Pons (tissue), 1 donor: ENCODE data around the gene CHAF1B.
"Not testable (repeated sequence)": the region's sequence is repeated elsewhere in the genome, so short reads cannot be mapped to it uniquely, and the experiment has no call there.

Experiments used
- DNase-seq: peaks from one replicate; pipeline ENCODE4 v3.0.0-alpha.2; 2016; ENCODE audit warnings: low spot score

The CHAF1B gene

GRCh38 chr21:36385233-36386030 is at the start of gene CHAF1B:
Gene CHAF1B (plus strand): TSS chr21:36385392. CDS start chr21:36386137, 745 bp downstream.
- DNase-seq: peak; percentile 70

GRCh38 chr21:36337099-36337509 is 48.1 kb upstream of the CHAF1B start:
- no peak for DNase-seq

- no peak for DNase-seq
Measured at GRCh38 chr21:36338975-36339374, 46.2 kb upstream of the CHAF1B start.

GRCh38 chr21:36342581-36342980 is 42.6 kb upstream of the CHAF1B start:
- not testable (repeated sequence) for DNase-seq

GRCh38 chr21:36344931-36345330 is 40.3 kb upstream of the CHAF1B start:
- DNase-seq: no peak

- no peak for DNase-seq
Measured at GRCh38 chr21:36347278-36347961, 37.8 kb upstream of the CHAF1B start.

- DNase-seq: no peak
Measured at GRCh38 chr21:36347962-36348328, 37.2 kb upstream of the CHAF1B start.

GRCh38 chr21:36349315-36349714 is 35.9 kb upstream of the CHAF1B start:
- no peak for DNase-seq

- no peak for DNase-seq
Measured at GRCh38 chr21:36350282-36350910, 34.8 kb upstream of the CHAF1B start.

- DNase-seq: peak; percentile 50
Measured at GRCh38 chr21:36354918-36355680, 30.1 kb upstream of the CHAF1B start.

GRCh38 chr21:36355868-36356267 is 29.3 kb upstream of the CHAF1B start:
- no peak for DNase-seq

- no peak for DNase-seq
Measured at GRCh38 chr21:36359185-36359584, 26.0 kb upstream of the CHAF1B start.

- DNase-seq: no peak
Measured at GRCh38 chr21:36369064-36369685, 16.0 kb upstream of the CHAF1B start.

GRCh38 chr21:36375994-36376393 is 9.2 kb upstream of the CHAF1B start:
- no peak for DNase-seq

- DNase-seq: no peak
Measured at GRCh38 chr21:36377391-36377842, 7.8 kb upstream of the CHAF1B start.

GRCh38 chr21:36379251-36379650 is 5.9 kb upstream of the CHAF1B start:
- DNase-seq: no peak

- no peak for DNase-seq
Measured at GRCh38 chr21:36381841-36382589, 3.2 kb upstream of the CHAF1B start.

GRCh38 chr21:36382722-36383121 is 2.5 kb upstream of the CHAF1B start:
- not testable (repeated sequence) for DNase-seq

GRCh38 chr21:36384885-36385232 is 333 bp upstream of the CHAF1B start:
- no peak for DNase-seq

- DNase-seq: no peak
Measured at GRCh38 chr21:36386031-36386642, 945 bp downstream of the CHAF1B start.

GRCh38 chr21:36388096-36388495 is 2.9 kb downstream of the CHAF1B start:
- no peak for DNase-seq
